Measurements from ENCODE around the gene CLASRP. TPM values are rescaled to one million over a fixed set of nuclear protein-coding genes. Genes with fewer than 3 reads are reported as not detected.

The CLASRP gene
- total RNA-seq, 1 experiment from 2014 or later, result 88.0 TPM

GRCh38 chr19:45095496-45096413, 56.9 kb downstream of the CLASRP start:
- H3K4me1 Mint-ChIP-seq, result peaks cover 63% of the 10 kb centered on the region
- H3K36me3 Mint-ChIP-seq, result peaks cover 2% of the 10 kb centered on the region; the same call in 1 of the 2 replicates
- no peaks in the 10 kb centered on the region for H3K27me3 Mint-ChIP-seq (ENCODE audit: low read depth)
- no peak for ATAC-seq
- TF ChIP-seq ZNF671 (CRISPR knock-in tag; IDR thresholded peaks at IDR 0.05), result no peak
- no peak overlapping the region for H3K4me3 Mint-ChIP-seq
- DNase-seq (ENCODE audit: low spot score), result no peak
- POLR2A ChIA-PET, result no interaction called here
- CTCF ChIA-PET, result no interaction called here
- H3K9me3 Mint-ChIP-seq, result no peaks in the 10 kb centered on the region
- H3K27ac Mint-ChIP-seq, result peak overlapping the region; percentile 92

GRCh38 chr19:45096700-45097099, 57.9 kb downstream of the CLASRP start:
- no peaks in the 10 kb centered on the region for H3K9me3 Mint-ChIP-seq
- DNase-seq (ENCODE audit: low spot score) (no peak), ATAC-seq (no peak)
- no peaks in the 10 kb centered on the region; the same call in 1 of the 2 replicates for H3K36me3 Mint-ChIP-seq
- no peak for TF ChIP-seq GABPB1 (CRISPR knock-in tag; IDR thresholded peaks at IDR 0.05)
- ChIA-PET POLR2A (no interaction called here), CTCF (interaction anchor here (3.4 kb wide), 1 partner anchor 37 kb away, joined by 10 read pairs; no protein-coding TSS in a partner anchor)
- no peak overlapping the region for H3K4me3 Mint-ChIP-seq
- H3K4me1 Mint-ChIP-seq, result peaks cover 57% of the 10 kb centered on the region
- H3K27ac Mint-ChIP-seq, result peak overlapping the region; percentile 23
- no peaks in the 10 kb centered on the region for H3K27me3 Mint-ChIP-seq (ENCODE audit: low read depth)

GRCh38 chr19:45097450-45097775, 58.6 kb downstream of the CLASRP start:
- no peaks in the 10 kb centered on the region; the same call in 1 of the 2 replicates for H3K36me3 Mint-ChIP-seq
- no peak for ATAC-seq
- DNase-seq (ENCODE audit: low spot score), result no peak
- peaks cover 60% of the 10 kb centered on the region for H3K4me1 Mint-ChIP-seq
- ChIA-PET CTCF (interaction anchor here (0.6 to 3.4 kb wide), 3 partner anchors 15 to 502 kb away, joined by 4 to 10 read pairs (median 9); no protein-coding TSS in a partner anchor), POLR2A (no interaction called here)
- H3K27ac Mint-ChIP-seq, result peak overlapping the region; percentile 92
- no peaks in the 10 kb centered on the region for H3K27me3 Mint-ChIP-seq (ENCODE audit: low read depth)
- peak overlapping the region; percentile 33 for H3K4me3 Mint-ChIP-seq
- no peak for TF ChIP-seq ZNF396 (CRISPR knock-in tag; IDR thresholded peaks at IDR 0.05; ENCODE audit: borderline replicate concordance)
- no peak for TF ChIP-seq USF1 (CRISPR knock-in tag; IDR thresholded peaks at IDR 0.05)
- TF ChIP-seq TEAD1 (CRISPR knock-in tag; IDR thresholded peaks at IDR 0.05), result no peak
- TF ChIP-seq NR2C2 (CRISPR knock-in tag; IDR thresholded peaks at IDR 0.05), result no peak
- no peak for TF ChIP-seq IRF2 (CRISPR knock-in tag; IDR thresholded peaks at IDR 0.05; ENCODE audit: borderline replicate concordance, low read depth)
- no peak for TF ChIP-seq NR1H2 (CRISPR knock-in tag; IDR thresholded peaks at IDR 0.05)
- no peak for TF ChIP-seq FOXK1 (CRISPR knock-in tag; IDR thresholded peaks at IDR 0.05)
- no peak for TF ChIP-seq ZMAT4 (CRISPR knock-in tag; IDR thresholded peaks at IDR 0.05)
- TF ChIP-seq GTF2I (CRISPR knock-in tag; conservative IDR thresholded peaks at IDR 0.05), result no peak
- no peak for TF ChIP-seq IRF1 (CRISPR knock-in tag; IDR thresholded peaks at IDR 0.05)
- TF ChIP-seq FOXJ3 (CRISPR knock-in tag; IDR thresholded peaks at IDR 0.05; ENCODE audit: borderline replicate concordance), result no peak
- TF ChIP-seq NFYB (CRISPR knock-in tag; conservative IDR thresholded peaks at IDR 0.05; ENCODE audit: low read depth), result no peak
- no peak for TF ChIP-seq NFE2L1 (CRISPR knock-in tag; IDR thresholded peaks at IDR 0.05)
- no peak for TF ChIP-seq HMGA2 (CRISPR knock-in tag; IDR thresholded peaks at IDR 0.05)
- no peak for TF ChIP-seq ZNF263 (CRISPR knock-in tag; IDR thresholded peaks at IDR 0.05; ENCODE audit: low read depth)
- TF ChIP-seq ATF3 (CRISPR knock-in tag; conservative IDR thresholded peaks at IDR 0.05), result no peak
- TF ChIP-seq RELA (CRISPR knock-in tag; IDR thresholded peaks at IDR 0.05; ENCODE audit: borderline replicate concordance), result no peak
- no peak for TF ChIP-seq ZNF671 (CRISPR knock-in tag; IDR thresholded peaks at IDR 0.05)
- no peak for TF ChIP-seq ZSCAN18 (CRISPR knock-in tag; IDR thresholded peaks at IDR 0.05)
- TF ChIP-seq ZNF219 (CRISPR knock-in tag; IDR thresholded peaks at IDR 0.05; ENCODE audit: borderline replicate concordance), result no peak
- H3K9me3 Mint-ChIP-seq, result no peaks in the 10 kb centered on the region
